ENCODE measurements around the gene RARG.

RARG gene

DNA sequence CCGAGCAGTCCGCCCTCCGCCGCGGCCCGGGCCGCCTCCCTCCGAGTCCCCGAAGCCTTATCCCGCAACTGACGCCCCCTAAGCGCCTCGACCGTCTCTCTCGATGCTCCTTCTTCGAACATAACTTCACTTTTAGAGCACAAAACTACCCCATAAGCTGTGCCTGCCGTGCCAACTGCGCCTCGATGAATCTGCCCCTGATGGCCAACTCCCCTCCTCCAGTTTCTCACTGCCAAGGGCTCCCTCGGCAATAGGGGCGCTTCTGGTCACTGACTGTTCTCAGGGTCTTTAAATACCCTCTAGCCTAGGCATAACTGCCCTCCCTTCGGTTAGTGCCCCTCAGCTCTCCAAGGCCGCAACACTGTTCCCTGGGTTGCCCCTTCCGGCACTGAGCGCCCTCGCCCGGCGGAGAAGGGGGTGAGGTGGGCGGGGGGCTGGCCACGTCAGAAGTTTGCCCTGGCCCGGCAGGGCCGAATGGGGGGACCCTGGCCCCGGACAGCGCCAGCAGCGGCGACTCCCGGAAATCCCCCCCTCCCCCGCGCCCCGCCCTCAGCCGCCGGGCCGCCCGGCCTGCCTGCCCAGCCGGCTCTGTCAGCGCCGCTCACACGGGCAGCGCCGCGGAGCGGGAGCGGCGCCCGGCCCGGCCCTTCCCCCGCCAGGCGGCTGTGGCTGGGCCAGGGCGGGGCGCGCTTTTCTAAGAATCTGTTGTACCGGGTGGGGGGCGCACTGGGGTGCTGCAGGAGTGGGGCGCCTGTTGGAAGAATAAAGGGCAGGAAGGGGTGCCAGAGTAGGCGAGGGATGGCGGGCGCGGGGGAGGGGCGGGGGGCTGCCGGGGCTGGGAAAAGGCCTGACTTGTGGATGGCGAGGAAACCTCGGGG, 10.6 kb downstream of the RARG start (continued):
- TF ChIP-seq, protein P1, sequence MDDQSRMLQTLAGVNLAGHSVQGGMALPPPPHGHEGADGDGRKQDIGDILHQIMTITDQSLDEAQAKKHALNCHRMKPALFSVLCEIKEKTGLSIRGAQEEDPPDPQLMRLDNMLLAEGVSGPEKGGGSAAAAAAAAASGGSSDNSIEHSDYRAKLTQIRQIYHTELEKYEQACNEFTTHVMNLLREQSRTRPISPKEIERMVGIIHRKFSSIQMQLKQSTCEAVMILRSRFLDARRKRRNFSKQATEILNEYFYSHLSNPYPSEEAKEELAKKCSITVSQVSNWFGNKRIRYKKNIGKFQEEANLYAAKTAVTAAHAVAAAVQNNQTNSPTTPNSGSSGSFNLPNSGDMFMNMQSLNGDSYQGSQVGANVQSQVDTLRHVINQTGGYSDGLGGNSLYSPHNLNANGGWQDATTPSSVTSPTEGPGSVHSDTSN (CRISPR knock-in tag; IDR thresholded peaks at IDR 0.05): no peak
- TF ChIP-seq ZNF2 (tag by site-specific recombination; IDR thresholded peaks at IDR 0.05) (peak; percentile 58; the same call in 1 of the 2 replicates), ZBTB7A (tag by site-specific recombination; IDR thresholded peaks at IDR 0.05; ENCODE audit: low read depth) (peak; percentile 82), ZNF292 (tag by site-specific recombination; IDR thresholded peaks at IDR 0.05; ENCODE audit: borderline replicate concordance, low read depth) (no peak), ZBTB44 (tag by site-specific recombination; IDR thresholded peaks at IDR 0.05) (no peak), ZBTB21 (tag by site-specific recombination; IDR thresholded peaks at IDR 0.05) (no peak), ZNF629 (tag by site-specific recombination; IDR thresholded peaks at IDR 0.05) (peak; percentile 42), ZNF37A (tag by site-specific recombination; IDR thresholded peaks at IDR 0.05) (no peak), FEZF1 (tag by site-specific recombination; IDR thresholded peaks at IDR 0.05) (no peak), ZBTB8A (tag by site-specific recombination; IDR thresholded peaks at IDR 0.05) (peak; percentile 88), YY2 (tag by site-specific recombination; IDR thresholded peaks at IDR 0.05) (no peak), ZNF510 (tag by site-specific recombination; IDR thresholded peaks at IDR 0.05; ENCODE audit: insufficient replicate concordance) (no peak), RBAK (tag by site-specific recombination; IDR thresholded peaks at IDR 0.05) (no peak), KLF16 (tag by site-specific recombination; IDR thresholded peaks at IDR 0.05) (no peak; the same call in 1 of the 2 replicates), ZNF311 (tag by site-specific recombination; IDR thresholded peaks at IDR 0.05; ENCODE audit: borderline replicate concordance) (no peak), ZNF26 (tag by site-specific recombination; IDR thresholded peaks at IDR 0.05) (no peak), ZNF354C (tag by site-specific recombination; IDR thresholded peaks at IDR 0.05; ENCODE audit: borderline replicate concordance, low read depth) (no peak), ZNF350 (tag by site-specific recombination; IDR thresholded peaks at IDR 0.05) (no peak), ZBTB17 (tag by site-specific recombination; IDR thresholded peaks at IDR 0.05) (peak; percentile 77), ZSCAN30 (tag by site-specific recombination; IDR thresholded peaks at IDR 0.05) (no peak), ZNF248 (tag by site-specific recombination; IDR thresholded peaks at IDR 0.05) (no peak), ZNF24 (tag by site-specific recombination; IDR thresholded peaks at IDR 0.05) (0 out of 2 replicates have a peak, but pooled peaks have one; percentile 38), OSR2 (tag by site-specific recombination; IDR thresholded peaks at IDR 0.05) (no peak), ZNF777 (tag by site-specific recombination; IDR thresholded peaks at IDR 0.05; ENCODE audit: borderline replicate concordance) (no peak), ZNF561 (tag by site-specific recombination; IDR thresholded peaks at IDR 0.05; ENCODE audit: borderline replicate concordance) (peak; percentile 23; the same call in 1 of the 2 replicates), ZNF600 (tag by site-specific recombination; IDR thresholded peaks at IDR 0.05) (peak; percentile 70; the same call in 1 of the 2 replicates), ZNF157 (tag by site-specific recombination; IDR thresholded peaks at IDR 0.05) (no peak), ZNF610 (tag by site-specific recombination; IDR thresholded peaks at IDR 0.05; ENCODE audit: borderline replicate concordance) (no peak), BCL6B (tag by site-specific recombination; IDR thresholded peaks at IDR 0.05) (no peak), ZNF10 (tag by site-specific recombination; IDR thresholded peaks at IDR 0.05) (no peak), ZNF560 (tag by site-specific recombination; IDR thresholded peaks at IDR 0.05; ENCODE audit: borderline replicate concordance) (no peak), SP3 (tag by site-specific recombination; IDR thresholded peaks at IDR 0.05) (peak; percentile 61; the same call in 1 of the 2 replicates), ZNF121 (tag by site-specific recombination; IDR thresholded peaks at IDR 0.05) (no peak)
- TF ChIP-seq, protein P2, sequence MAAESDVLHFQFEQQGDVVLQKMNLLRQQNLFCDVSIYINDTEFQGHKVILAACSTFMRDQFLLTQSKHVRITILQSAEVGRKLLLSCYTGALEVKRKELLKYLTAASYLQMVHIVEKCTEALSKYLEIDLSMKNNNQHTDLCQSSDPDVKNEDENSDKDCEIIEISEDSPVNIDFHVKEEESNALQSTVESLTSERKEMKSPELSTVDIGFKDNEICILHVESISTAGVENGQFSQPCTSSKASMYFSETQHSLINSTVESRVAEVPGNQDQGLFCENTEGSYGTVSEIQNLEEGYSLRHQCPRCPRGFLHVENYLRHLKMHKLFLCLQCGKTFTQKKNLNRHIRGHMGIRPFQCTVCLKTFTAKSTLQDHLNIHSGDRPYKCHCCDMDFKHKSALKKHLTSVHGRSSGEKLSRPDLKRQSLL (tag by site-specific recombination; IDR thresholded peaks at IDR 0.05): no peak

Data from HEK293 (cell line).